ENCODE data around the gene CEP83.
"Not testable (repeated sequence)": the region's sequence is repeated elsewhere in the genome, so short reads cannot be mapped to it uniquely, and the experiment has no call there.

The CEP83 gene

GRCh38 chr12:94488463-94488862 is 28.8 kb upstream of the CEP83 start:
- no peak overlapping the region for H3K4me3 ChIP-seq (ENCODE audit: low read depth, low read length)
- H3K27ac ChIP-seq = no peak overlapping the region
- no peak for TF ChIP-seq CTCF (IDR thresholded peaks at IDR 0.05; ENCODE audit: low read depth, low read length, missing control alignments)
- no peaks in the 10 kb centered on the region for H3K36me3 ChIP-seq (replicated peaks)
- no peak for DNase-seq
- no peaks in the 10 kb centered on the region for H3K27me3 ChIP-seq (replicated peaks)
- in situ Hi-C loops (cut with HindIII; ENCODE audit: low pct_ligation_motif_present, low sequenced_read_pairs) = no loop called here

GRCh38 chr12:94481734-94482133 is 22.1 kb upstream of the CEP83 start:
- no peak for DNase-seq
- H3K4me3 ChIP-seq (ENCODE audit: low read depth, low read length) = no peak overlapping the region
- in situ Hi-C loops (cut with HindIII; ENCODE audit: low pct_ligation_motif_present, low sequenced_read_pairs) = no loop called here
- H3K27ac ChIP-seq = no peak overlapping the region
- peaks cover 2% of the 10 kb centered on the region for H3K27me3 ChIP-seq (replicated peaks)
- no peaks in the 10 kb centered on the region for H3K36me3 ChIP-seq (replicated peaks)
- TF ChIP-seq CTCF (IDR thresholded peaks at IDR 0.05; ENCODE audit: low read depth, low read length, missing control alignments) = no peak

GRCh38 chr12:94469522-94469921 is 9.9 kb upstream of the CEP83 start:
- Histone ChIP-seq H3K27ac (no peak overlapping the region), H3K27me3 (replicated peaks) (no peaks in the 10 kb centered on the region), H3K4me3 (ENCODE audit: low read depth, low read length) (no peak overlapping the region), H3K36me3 (replicated peaks) (no peaks in the 10 kb centered on the region)
- DNase-seq = no peak
- no peak for TF ChIP-seq CTCF (IDR thresholded peaks at IDR 0.05; ENCODE audit: low read depth, low read length, missing control alignments)
- in situ Hi-C loops (cut with HindIII; ENCODE audit: low pct_ligation_motif_present, low sequenced_read_pairs) = no loop called here

- no peak for TF ChIP-seq CTCF (IDR thresholded peaks at IDR 0.05; ENCODE audit: low read depth, low read length, missing control alignments)
- no peak for DNase-seq
- in situ Hi-C loops (cut with HindIII; ENCODE audit: low pct_ligation_motif_present, low sequenced_read_pairs) = no loop called here
- Histone ChIP-seq H3K27me3 (replicated peaks) (no peaks in the 10 kb centered on the region), H3K4me3 (ENCODE audit: low read depth, low read length) (peak overlapping the region; percentile 90), H3K27ac (no peak overlapping the region), H3K36me3 (replicated peaks) (no peaks in the 10 kb centered on the region)
Observed at GRCh38 chr12:94460616-94460959, 921 bp upstream of the CEP83 start.

GRCh38 chr12:94458877-94459727 is 565 bp downstream of the CEP83 start:
- in situ Hi-C loops (cut with HindIII; ENCODE audit: low pct_ligation_motif_present, low sequenced_read_pairs) = no loop called here
- H3K4me3 ChIP-seq (ENCODE audit: low read depth, low read length) = peak overlapping the region; percentile 90
- peak; percentile 27 for DNase-seq
- TF ChIP-seq CTCF (IDR thresholded peaks at IDR 0.05; ENCODE audit: low read depth, low read length, missing control alignments) = no peak
- no peaks in the 10 kb centered on the region for H3K36me3 ChIP-seq (replicated peaks)
- no peaks in the 10 kb centered on the region for H3K27me3 ChIP-seq (replicated peaks)
- H3K27ac ChIP-seq = peak overlapping the region; percentile 85

GRCh38 chr12:94457311-94457710 is 2.4 kb downstream of the CEP83 start:
- no peak for DNase-seq
- H3K36me3 ChIP-seq (replicated peaks) = no peaks in the 10 kb centered on the region
- in situ Hi-C loops (cut with HindIII; ENCODE audit: low pct_ligation_motif_present, low sequenced_read_pairs) = no loop called here
- TF ChIP-seq CTCF (IDR thresholded peaks at IDR 0.05; ENCODE audit: low read depth, low read length, missing control alignments) = no peak
- H3K27ac ChIP-seq = no peak overlapping the region
- H3K27me3 ChIP-seq (replicated peaks) = no peaks in the 10 kb centered on the region
- no peak overlapping the region for H3K4me3 ChIP-seq (ENCODE audit: low read depth, low read length)

- H3K4me3 ChIP-seq (ENCODE audit: low read depth, low read length); H3K36me3 ChIP-seq (replicated peaks); H3K27me3 ChIP-seq (replicated peaks); H3K27ac ChIP-seq; DNase-seq; in situ Hi-C loops (cut with HindIII; ENCODE audit: low pct_ligation_motif_present, low sequenced_read_pairs): not testable (repeated sequence)
Observed at GRCh38 chr12:94454318-94454717, 5.3 kb downstream of the CEP83 start.

Data from brain microvascular endothelial cell (primary cell).